GM13977 (cell line): ENCODE data around the gene EIF2B2.

Source experiments
- DNase-seq: peaks from one replicate; pipeline ENCODE4 v3.0.0; 2012; ENCODE audit warnings: low spot score
- in situ Hi-C: fragments of 300-500 bp; cut with MboI; formaldehyde crosslinking; loops from one replicate; pipeline ENCODE4 v1.12.0; 2022; ENCODE audit warnings: low sequenced_read_pairs, low pct_unique_long_range_greater_than_20kb, mixed read lengths, inconsistent platforms; ENCODE audit not compliant: unreplicated experiment
- TF ChIP-seq, protein P1 (sequence below): IDR thresholded peaks from 2 replicates; pipeline ENCODE4 v1.5.1; 2012; ENCODE audit warnings: mild to moderate bottlenecking, control low read depth; ENCODE audit not compliant: insufficient read depth; ENCODE audit errors: extremely low read depth, missing control alignments

Gene EIF2B2

DNA sequence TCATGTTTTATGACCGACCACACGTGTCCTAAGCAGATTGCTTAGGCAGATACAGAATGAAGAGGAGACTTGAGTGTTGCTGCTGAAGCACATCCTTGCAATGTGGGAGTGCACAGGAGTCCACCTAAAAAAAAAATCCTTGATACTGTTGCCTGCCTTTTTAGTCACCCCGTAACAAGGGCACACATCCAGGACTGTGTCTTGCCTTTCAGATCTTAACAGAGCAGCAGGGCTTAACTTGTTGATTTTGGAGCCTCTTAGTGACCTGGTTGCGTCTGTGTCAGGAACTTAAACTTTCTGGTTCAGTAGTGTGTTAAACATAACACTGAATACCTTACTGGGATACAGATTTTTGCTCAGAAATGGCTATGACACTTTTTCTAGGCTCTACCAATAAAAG lies 6.5 kb downstream of the EIF2B2 start:
- DNase-seq: no peak
- TF ChIP-seq, protein P1, sequence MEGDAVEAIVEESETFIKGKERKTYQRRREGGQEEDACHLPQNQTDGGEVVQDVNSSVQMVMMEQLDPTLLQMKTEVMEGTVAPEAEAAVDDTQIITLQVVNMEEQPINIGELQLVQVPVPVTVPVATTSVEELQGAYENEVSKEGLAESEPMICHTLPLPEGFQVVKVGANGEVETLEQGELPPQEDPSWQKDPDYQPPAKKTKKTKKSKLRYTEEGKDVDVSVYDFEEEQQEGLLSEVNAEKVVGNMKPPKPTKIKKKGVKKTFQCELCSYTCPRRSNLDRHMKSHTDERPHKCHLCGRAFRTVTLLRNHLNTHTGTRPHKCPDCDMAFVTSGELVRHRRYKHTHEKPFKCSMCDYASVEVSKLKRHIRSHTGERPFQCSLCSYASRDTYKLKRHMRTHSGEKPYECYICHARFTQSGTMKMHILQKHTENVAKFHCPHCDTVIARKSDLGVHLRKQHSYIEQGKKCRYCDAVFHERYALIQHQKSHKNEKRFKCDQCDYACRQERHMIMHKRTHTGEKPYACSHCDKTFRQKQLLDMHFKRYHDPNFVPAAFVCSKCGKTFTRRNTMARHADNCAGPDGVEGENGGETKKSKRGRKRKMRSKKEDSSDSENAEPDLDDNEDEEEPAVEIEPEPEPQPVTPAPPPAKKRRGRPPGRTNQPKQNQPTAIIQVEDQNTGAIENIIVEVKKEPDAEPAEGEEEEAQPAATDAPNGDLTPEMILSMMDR: no peak
- in situ Hi-C loops: no loop called here

DNA sequence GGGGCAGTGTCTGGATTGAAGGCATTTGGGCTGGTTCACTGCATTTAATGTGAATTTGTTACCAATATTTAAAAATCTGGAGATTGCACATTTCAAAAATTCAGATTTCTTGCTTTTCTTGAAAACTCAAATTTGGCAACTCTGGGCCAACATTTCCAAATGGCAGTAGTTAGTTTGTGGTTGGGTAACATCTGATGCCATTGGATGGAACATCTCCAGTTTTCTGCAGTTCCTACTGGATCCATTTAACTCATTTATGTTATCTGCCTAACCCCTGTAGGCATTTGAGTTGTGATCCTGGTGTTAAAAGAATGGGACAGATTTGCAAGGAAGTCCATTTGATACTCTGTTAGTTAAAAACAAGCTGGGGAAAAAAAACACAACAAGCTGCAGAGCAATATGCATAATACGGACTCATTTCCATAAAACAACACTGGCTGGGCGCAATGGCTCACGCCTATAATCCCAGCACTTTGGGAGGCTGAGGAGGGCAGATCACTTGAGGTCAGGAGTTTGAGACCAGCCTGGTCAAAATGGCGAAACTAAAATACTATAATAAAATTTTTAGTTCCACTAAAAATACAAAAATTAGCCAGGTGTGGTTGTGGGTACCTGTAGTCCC lies 7.9 kb downstream of the EIF2B2 start:
- TF ChIP-seq, protein P1: no peak
- in situ Hi-C loops: no loop called here
- DNase-seq: no peak

DNA sequence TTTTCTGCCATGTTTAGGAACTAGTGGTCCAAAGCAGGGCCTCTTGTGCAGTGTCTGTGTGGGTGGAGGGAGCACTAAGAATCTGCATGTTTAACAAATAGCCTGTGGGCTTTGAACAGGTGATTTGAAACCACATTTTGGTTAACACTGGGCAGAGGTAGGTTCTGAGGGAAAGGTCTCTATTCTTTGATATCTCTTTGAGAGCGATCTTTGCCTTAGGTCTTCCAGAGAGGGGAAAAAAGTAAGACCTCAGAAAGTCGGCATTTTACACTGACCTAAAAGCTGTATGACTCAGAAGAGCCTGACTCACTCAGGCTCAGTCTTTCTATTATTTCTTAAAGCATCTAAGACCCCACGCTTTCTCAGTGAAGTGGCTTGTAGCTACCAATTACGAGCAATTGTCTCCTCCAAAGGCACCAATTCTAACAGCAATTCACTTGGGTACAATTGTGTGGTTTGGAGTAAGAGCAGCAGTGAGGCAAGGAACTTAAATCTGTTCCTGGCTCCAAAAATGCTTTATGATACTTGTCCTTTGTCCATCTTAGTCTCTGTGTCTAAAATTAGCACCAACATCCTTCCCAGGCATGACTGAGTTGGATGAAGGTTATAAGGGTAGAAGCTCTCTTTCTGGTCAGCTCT lies 8.8 kb downstream of the EIF2B2 start:
- in situ Hi-C loops: no loop called here
- no peak for DNase-seq
- TF ChIP-seq, protein P1: no peak

DNA sequence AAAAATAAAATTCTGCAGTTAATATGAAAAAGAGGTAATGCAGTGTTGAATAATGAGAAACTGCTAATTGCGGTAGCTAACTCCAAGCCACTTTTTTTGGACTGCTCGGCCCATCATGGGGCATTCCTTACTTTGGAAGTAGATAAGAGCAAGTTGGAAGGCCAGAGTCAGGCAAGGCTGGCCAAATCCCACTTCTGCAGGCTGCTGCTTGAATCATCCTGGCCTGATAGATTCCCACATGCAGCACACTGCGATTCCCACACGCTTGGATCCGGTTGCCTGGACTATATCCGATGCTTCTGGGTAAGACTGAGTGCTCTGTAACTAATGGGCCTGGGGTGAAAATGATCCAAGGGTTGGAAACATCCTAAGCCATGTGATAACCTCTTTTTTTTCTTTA lies 10.6 kb downstream of the EIF2B2 start:
- TF ChIP-seq, protein P1: no peak
- DNase-seq: no peak
- in situ Hi-C loops: no loop called here

DNA sequence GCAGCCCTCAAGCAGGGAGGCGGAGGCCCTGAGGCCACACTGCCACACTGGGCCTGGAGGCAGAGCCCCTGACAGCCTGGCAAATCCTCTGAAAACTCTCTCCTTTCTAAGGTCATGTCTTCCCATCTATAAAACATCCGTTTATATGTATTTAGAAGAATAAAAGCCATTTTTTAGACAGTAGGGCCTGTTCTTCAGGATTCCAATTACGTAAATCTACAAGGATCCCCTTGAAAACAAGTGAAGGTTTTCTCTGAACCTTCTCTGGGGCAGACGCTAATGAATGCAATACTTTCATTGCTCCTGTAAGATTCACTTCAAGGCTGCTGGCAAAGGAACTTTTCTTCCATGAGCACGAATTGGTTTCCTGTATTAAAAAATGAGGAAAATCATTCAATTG lies 12.8 kb downstream of the EIF2B2 start:
- TF ChIP-seq, protein P1: no peak
- DNase-seq: no peak
- in situ Hi-C loops: no loop called here

DNA sequence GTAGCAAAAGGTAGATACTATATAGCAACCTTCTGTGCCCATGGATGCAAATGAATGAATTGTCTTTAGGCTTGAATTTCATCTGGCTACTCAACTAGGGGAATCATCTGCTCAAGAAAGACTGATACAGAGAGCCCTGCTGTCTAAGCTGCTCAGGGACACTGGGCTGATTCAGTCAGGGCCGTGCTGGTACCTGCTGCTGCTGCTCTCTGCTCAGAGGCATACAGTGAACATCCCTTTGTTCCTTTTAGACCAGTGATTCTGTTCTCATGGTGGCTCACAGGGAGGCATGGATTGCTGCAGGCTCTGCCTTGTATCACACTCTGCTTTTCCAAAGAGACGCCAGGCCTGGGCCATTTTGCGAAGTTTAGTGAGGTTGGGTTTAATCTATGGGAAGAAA lies 14.1 kb downstream of the EIF2B2 start:
- in situ Hi-C loops: no loop called here
- TF ChIP-seq, protein P1: no peak
- no peak for DNase-seq
